Neural progenitor cell (in vitro differentiated cells): ENCODE data around the gene STRADB. TPM values are rescaled to one million over a fixed set of nuclear protein-coding genes. Genes with fewer than 3 reads are reported as not detected.

Experiments
- DNase-seq: peaks from one replicate; pipeline ENCODE4 v3.0.0-alpha.2; 2016; ENCODE audit warnings: low spot score
- H2AFZ ChIP-seq: fragments of 200-600 bp; sonication (generic); replicated peaks from 2 replicates; pipeline ENCODE4 v1.6.1; 2016; ENCODE audit warnings: antibody characterized with exemption
- H3F3A ChIP-seq: fragments of 200-600 bp; sonication (generic); 2 replicates; pipeline ENCODE4 v1.6.1; 2016; ENCODE audit warnings: antibody characterized with exemption, low read depth
- H3K27ac ChIP-seq: fragments of 200-600 bp; sonication (generic); 2 replicates; pipeline ENCODE4 v1.5.1; 2016; ENCODE audit warnings: mild to moderate bottlenecking
- H3K27me3 ChIP-seq: fragments of 200-600 bp; sonication (generic); 2 replicates; pipeline ENCODE4 v1.6.1; 2016; ENCODE audit warnings: mild to moderate bottlenecking, moderate library complexity
- H3K36me3 ChIP-seq: fragments of 200-600 bp; sonication (generic); 2 replicates; pipeline ENCODE4 v1.5.1; 2016
- H3K4me1 ChIP-seq: fragments of 200-600 bp; sonication (generic); 2 replicates; pipeline ENCODE4 v1.6.1; 2016; ENCODE audit warnings: mixed run types
- H3K4me2 ChIP-seq: fragments of 200-600 bp; sonication (generic); 2 replicates; pipeline ENCODE4 v1.6.1; 2016
- H3K4me3 ChIP-seq: fragments of 200-600 bp; sonication (generic); 2 replicates; pipeline ENCODE4 v1.5.1; 2016
- H3K79me2 ChIP-seq: fragments of 200-600 bp; sonication (generic); 2 replicates; pipeline ENCODE4 v1.6.1; 2016; ENCODE audit warnings: low read depth
- H3K9ac ChIP-seq: fragments of 200-600 bp; sonication (generic); 2 replicates; pipeline ENCODE4 v1.6.1; 2016
- H3K9me3 ChIP-seq: fragments of 200-600 bp; sonication (generic); 2 replicates; pipeline ENCODE4 v1.5.1; 2016; ENCODE audit warnings: low read depth
- H4K20me1 ChIP-seq: fragments of 200-600 bp; sonication (generic); 2 replicates; pipeline ENCODE4 v1.6.1; 2016; ENCODE audit warnings: low read depth
- H3K27ac Mint-ChIP-seq: 3 replicates; pipeline ENCODE4 v1.8.0; 2021; ENCODE audit warnings: mixed read lengths
- H3K27me3 Mint-ChIP-seq: 2 replicates; pipeline ENCODE4 v1.8.0; 2022; ENCODE audit warnings: low read depth, mild to moderate bottlenecking, inconsistent platforms, moderate library complexity, mixed read lengths; ENCODE audit not compliant: insufficient read depth
- H3K36me3 Mint-ChIP-seq: 3 replicates; pipeline ENCODE4 v1.8.0; 2021; ENCODE audit warnings: mixed read lengths
- H3K4me1 Mint-ChIP-seq: 3 replicates; pipeline ENCODE4 v1.8.0; 2021; ENCODE audit warnings: mixed read lengths
- H3K4me3 Mint-ChIP-seq: 3 replicates; pipeline ENCODE4 v1.8.0; 2021; ENCODE audit warnings: mild to moderate bottlenecking, moderate library complexity, mixed read lengths
- H3K9me3 Mint-ChIP-seq: 3 replicates; pipeline ENCODE4 v1.8.0; 2020; ENCODE audit warnings: mixed read lengths
- CTCF ChIP-seq: fragments of 200-600 bp; sonication (generic); IDR thresholded peaks from 2 replicates; pipeline ENCODE4 v1.5.1; 2017; ENCODE audit warnings: antibody characterized with exemption, mild to moderate bottlenecking
- EZH2 ChIP-seq: fragments of 200-600 bp; sonication (generic); IDR thresholded peaks from 2 replicates; pipeline ENCODE4 v1.6.1; 2017; ENCODE audit warnings: antibody characterized with exemption, mild to moderate bottlenecking, moderate library complexity
- EZH2phosphoT487 ChIP-seq: fragments of 200-600 bp; sonication (generic); IDR thresholded peaks from 2 replicates; pipeline ENCODE4 v1.6.1; 2017; ENCODE audit warnings: antibody characterized with exemption
- total RNA-seq: library from RNA; depleted of rRNA; stranded (reverse); fragments of >200 nt; gene quantifications from 2 replicates; pipeline ENCODE4 v1.2.3, GENCODE V29; 2015; ENCODE audit warnings: low replicate concordance

STRADB gene
- total RNA-seq, 1 donor from 2014 or later: 79.4 TPM

GRCh38 chr2:201441409-201441808 lies 10.1 kb upstream of the STRADB start:
- Mint-ChIP-seq H3K27ac (no peak overlapping the region), H3K9me3 (no peaks in the 10 kb centered on the region)

DNA sequence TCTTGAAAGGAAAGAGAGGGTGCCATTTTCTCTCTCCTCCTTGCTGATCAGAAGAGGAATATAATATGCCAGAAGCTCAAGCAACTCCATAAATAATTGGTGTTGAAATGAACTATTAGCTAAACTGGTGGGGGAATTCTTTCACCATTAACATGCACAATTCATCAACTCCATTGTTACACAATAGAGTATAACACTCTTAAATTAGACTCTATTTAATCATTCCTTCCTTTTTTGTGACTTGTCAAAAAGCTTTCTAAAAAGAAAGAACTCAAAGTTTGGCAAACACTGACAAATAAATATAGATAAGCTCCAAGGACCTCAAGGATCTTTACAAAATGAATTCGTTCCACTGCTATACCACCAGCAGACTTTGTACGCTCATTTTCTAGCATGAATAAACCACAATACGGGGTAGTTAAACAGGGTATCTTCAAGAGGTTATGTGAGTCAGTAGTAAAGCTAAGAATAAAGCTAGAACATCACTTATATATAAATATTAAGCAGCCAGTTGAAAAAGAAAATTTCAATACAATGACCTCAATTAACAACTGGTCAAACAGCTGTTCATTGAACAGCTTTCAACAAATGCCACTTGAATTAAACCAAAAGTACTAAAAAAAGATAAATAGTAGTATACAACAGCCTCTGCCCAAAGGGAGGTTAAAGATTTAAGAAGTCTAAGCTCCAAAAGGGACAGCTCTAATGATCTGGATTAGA lies 6.6 kb upstream of the STRADB start:
- TF ChIP-seq EZH2phosphoT487: no peak
- TF ChIP-seq EZH2: no peak
- TF ChIP-seq CTCF: no peak
- Histone ChIP-seq H2AFZ (no peak overlapping the region), H3K27ac (no peak overlapping the region), H3K4me3 (no peak overlapping the region), H3K9ac (no peak overlapping the region), H3K27me3 (no peaks in the 10 kb centered on the region), H3K36me3 (no peaks in the 10 kb centered on the region), H3K4me2 (no peak overlapping the region), H3K9me3 (no peaks in the 10 kb centered on the region), H3F3A (no peaks in the 10 kb centered on the region), H4K20me1 (no peaks in the 10 kb centered on the region), H3K79me2 (peaks cover 9% of the 10 kb centered on the region), H3K4me1 (no peaks in the 10 kb centered on the region)
- H3K27ac Mint-ChIP-seq: no peak overlapping the region
- H3K4me1 Mint-ChIP-seq: no peaks in the 10 kb centered on the region
- DNase-seq: no peak
- H3K36me3 Mint-ChIP-seq: no peaks in the 10 kb centered on the region
- no peak overlapping the region for H3K4me3 Mint-ChIP-seq
- no peaks in the 10 kb centered on the region for H3K9me3 Mint-ChIP-seq
- H3K27me3 Mint-ChIP-seq: no peaks in the 10 kb centered on the region

More at GRCh38 chr2:201441409-201441808, 10.1 kb upstream of the STRADB start:
- Histone ChIP-seq H2AFZ (no peak overlapping the region), H3K4me1 (no peaks in the 10 kb centered on the region), H3K9me3 (no peaks in the 10 kb centered on the region), H3K9ac (no peak overlapping the region), H3K4me2 (no peak overlapping the region), H3K27me3 (no peaks in the 10 kb centered on the region), H3F3A (no peaks in the 10 kb centered on the region), H3K36me3 (no peaks in the 10 kb centered on the region), H3K4me3 (no peak overlapping the region), H3K27ac (no peak overlapping the region), H4K20me1 (no peaks in the 10 kb centered on the region), H3K79me2 (peaks cover 9% of the 10 kb centered on the region)
- no peak overlapping the region for H3K4me3 Mint-ChIP-seq
- no peaks in the 10 kb centered on the region for H3K4me1 Mint-ChIP-seq
- TF ChIP-seq EZH2phosphoT487 (no peak), CTCF (no peak), EZH2 (no peak)
- H3K36me3 Mint-ChIP-seq: no peaks in the 10 kb centered on the region
- no peaks in the 10 kb centered on the region for H3K27me3 Mint-ChIP-seq
- DNase-seq: no peak

GRCh38 chr2:201447086-201447485 lies 4.5 kb upstream of the STRADB start:
- Histone ChIP-seq H3K27me3 (no peaks in the 10 kb centered on the region), H3K4me3 (no peak overlapping the region), H3K79me2 (peaks cover 8% of the 10 kb centered on the region), H2AFZ (no peak overlapping the region), H3K36me3 (no peaks in the 10 kb centered on the region), H4K20me1 (no peaks in the 10 kb centered on the region), H3K9ac (no peak overlapping the region), H3K4me2 (no peak overlapping the region), H3F3A (peaks cover 13% of the 10 kb centered on the region), H3K27ac (no peak overlapping the region), H3K9me3 (no peaks in the 10 kb centered on the region), H3K4me1 (no peaks in the 10 kb centered on the region)
- TF ChIP-seq EZH2phosphoT487: no peak
- TF ChIP-seq EZH2: no peak
- TF ChIP-seq CTCF: no peak
- no peaks in the 10 kb centered on the region for H3K9me3 Mint-ChIP-seq
- no peak for DNase-seq
- H3K4me3 Mint-ChIP-seq: no peak overlapping the region
- H3K27ac Mint-ChIP-seq: no peak overlapping the region
- H3K36me3 Mint-ChIP-seq: no peaks in the 10 kb centered on the region
- peaks cover 6% of the 10 kb centered on the region for H3K4me1 Mint-ChIP-seq
- no peaks in the 10 kb centered on the region for H3K27me3 Mint-ChIP-seq
